Measurements from ENCODE around the gene MICAL2.

The MICAL2 gene

GRCh38 chr11:12209096-12209495 is 98.7 kb downstream of the MICAL2 start:
- H3K4me3 ChIP-seq (ENCODE audit: low read depth, low read length), result no peak overlapping the region
- no peak for DNase-seq (ENCODE audit: low read depth)
- TF ChIP-seq CTCF (conservative IDR thresholded peaks at IDR 0.05; ENCODE audit: low read depth, low read length), result no peak

GRCh38 chr11:12210200-12210599 is 99.8 kb downstream of the MICAL2 start:
- DNase-seq (ENCODE audit: low read depth), result no peak
- no peak overlapping the region for H3K4me3 ChIP-seq (ENCODE audit: low read depth, low read length)
- TF ChIP-seq CTCF (conservative IDR thresholded peaks at IDR 0.05; ENCODE audit: low read depth, low read length), result no peak

DNA sequence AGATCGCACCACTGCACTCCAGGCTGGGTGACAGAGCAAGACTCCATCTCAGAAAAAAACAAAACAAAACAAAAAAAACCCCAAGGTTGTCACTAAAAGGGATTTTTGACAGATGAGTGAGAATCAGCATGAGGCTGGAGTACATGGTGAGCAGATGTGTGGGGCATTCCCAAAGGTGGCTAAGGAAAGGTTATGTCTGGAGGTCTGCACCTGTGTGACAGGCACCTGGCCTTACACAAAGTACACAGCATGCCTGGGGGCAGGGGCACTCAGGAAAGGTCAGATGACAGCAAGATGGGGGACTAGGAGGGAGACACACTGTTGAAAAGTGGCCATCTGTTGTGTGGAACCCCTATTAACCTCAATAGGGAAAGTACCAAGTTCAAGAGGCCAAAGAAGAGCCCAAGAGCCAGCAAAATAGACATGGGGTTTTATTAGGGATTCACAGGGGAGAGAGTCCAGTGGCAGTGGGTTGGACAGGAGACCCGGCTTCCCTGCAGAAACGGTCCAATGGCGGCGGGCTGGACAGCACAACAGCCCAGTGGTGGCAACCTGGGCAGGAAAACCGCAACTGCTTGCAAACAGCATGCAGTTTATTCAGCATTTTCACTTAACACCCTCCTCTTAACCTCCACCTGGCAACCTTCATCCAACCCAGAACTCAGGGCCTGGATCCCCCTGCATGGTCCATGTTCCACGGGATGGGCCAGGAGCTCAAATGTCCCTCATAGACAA is 101.1 kb downstream of the MICAL2 start:
- DNase-seq (ENCODE audit: low read depth), result no peak
- H3K4me3 ChIP-seq (ENCODE audit: low read depth, low read length), result no peak overlapping the region
- no peak for TF ChIP-seq CTCF (conservative IDR thresholded peaks at IDR 0.05; ENCODE audit: low read depth, low read length)

- no peak for TF ChIP-seq CTCF (conservative IDR thresholded peaks at IDR 0.05; ENCODE audit: low read depth, low read length)
- H3K4me3 ChIP-seq (ENCODE audit: low read depth, low read length), result no peak overlapping the region
- no peak for DNase-seq (ENCODE audit: low read depth)
These were observed 101.9 kb downstream of the MICAL2 start for GRCh38 chr11:12212174-12212820.

DNA sequence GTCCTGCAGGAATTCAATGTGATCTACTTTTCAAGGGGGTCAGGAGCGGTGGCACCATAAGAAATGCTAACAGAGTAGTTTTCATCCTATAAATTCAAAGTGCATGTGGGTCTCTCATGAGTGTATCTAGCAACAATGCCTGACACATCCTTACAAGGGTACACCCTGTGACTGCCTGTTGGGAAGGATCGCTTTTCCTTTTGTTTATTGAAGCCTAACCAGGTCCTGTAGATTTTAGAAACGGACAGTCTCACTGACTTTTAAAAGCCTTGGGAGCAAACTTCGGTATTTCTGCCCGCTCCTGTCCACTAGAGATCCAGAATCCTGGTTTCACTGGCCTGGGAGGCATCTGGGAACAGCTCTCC is 102.4 kb downstream of the MICAL2 start:
- H3K4me3 ChIP-seq (ENCODE audit: low read depth, low read length), result no peak overlapping the region
- no peak for TF ChIP-seq CTCF (conservative IDR thresholded peaks at IDR 0.05; ENCODE audit: low read depth, low read length)
- DNase-seq (ENCODE audit: low read depth), result no peak

DNA sequence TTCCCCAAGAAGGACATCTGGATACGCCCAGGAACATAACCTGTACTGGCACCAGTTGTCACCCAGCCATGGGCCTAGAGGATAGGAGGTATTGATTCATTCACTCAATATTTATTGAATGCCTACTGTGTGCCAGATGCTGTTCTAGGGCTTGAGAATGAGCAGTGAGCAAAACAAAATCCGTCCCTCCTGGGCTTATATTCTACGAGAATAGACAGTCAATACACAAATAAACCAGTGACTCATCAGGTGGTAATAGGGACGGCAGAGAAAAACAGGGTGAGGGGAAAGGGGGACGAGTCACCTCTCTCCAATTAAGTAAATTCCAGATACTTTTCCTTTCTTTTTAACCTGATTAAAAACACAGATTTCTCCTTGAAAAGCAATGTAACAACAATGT is 103.5 kb downstream of the MICAL2 start:
- no peak overlapping the region for H3K4me3 ChIP-seq (ENCODE audit: low read depth, low read length)
- no peak for TF ChIP-seq CTCF (conservative IDR thresholded peaks at IDR 0.05; ENCODE audit: low read depth, low read length)
- DNase-seq (ENCODE audit: low read depth), result no peak

DNA sequence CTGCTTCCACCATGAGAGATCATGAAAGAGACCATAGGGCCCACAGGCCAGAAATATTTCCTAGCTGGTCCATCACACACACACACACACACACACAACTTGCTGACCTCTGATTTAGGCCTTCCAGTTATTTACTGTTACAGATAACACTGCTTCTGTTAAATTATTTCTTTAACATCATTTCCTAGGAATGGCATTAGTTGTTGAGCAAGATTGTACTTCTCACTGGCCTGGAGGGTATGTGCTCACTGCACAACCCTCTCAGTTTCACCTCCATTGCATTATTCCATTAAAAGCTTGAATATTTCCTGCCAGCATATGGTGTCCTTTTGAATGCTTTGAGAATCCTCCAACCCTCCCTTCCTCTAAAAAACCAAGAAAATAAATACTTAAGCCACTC is 104.4 kb downstream of the MICAL2 start:
- no peak overlapping the region for H3K4me3 ChIP-seq (ENCODE audit: low read depth, low read length)
- TF ChIP-seq CTCF (conservative IDR thresholded peaks at IDR 0.05; ENCODE audit: low read depth, low read length), result no peak
- peak; percentile 80 for DNase-seq (ENCODE audit: low read depth)

All from choroid plexus epithelial cell (primary cell).